RWPE2 (cell line): ENCODE results near the gene BAIAP2L1.

Source experiments
- ATAC-seq: fragments of 200-7000 bp; cut with Tn5 transposase; 3 replicates; pipeline ENCODE4 v1.9.1; 2021; ENCODE audit warnings: low read depth
- DNase-seq: peaks from one replicate; pipeline ENCODE4 v3.0.0-alpha.2; 2020; ENCODE audit warnings: low spot score
- H3K27ac ChIP-seq: fragments of 450-650 bp; 2 replicates; pipeline ENCODE4 v1.5.1; 2017; ENCODE audit warnings: mild to moderate bottlenecking; ENCODE audit not compliant: poor library complexity, severe bottlenecking
- H3K27me3 ChIP-seq: fragments of 250-450 bp; sonication (Bioruptor Pico); 2 replicates; pipeline ENCODE4 v1.5.1; 2021; ENCODE audit warnings: mild to moderate bottlenecking, moderate library complexity; ENCODE audit not compliant: insufficient read depth, poor library complexity, severe bottlenecking
- H3K36me3 ChIP-seq: fragments of 250-450 bp; sonication (Bioruptor Pico); 2 replicates; pipeline ENCODE4 v1.5.1; 2020; ENCODE audit warnings: low read depth, mild to moderate bottlenecking, moderate library complexity
- H3K4me1 ChIP-seq: fragments of 250-450 bp; sonication (Bioruptor Pico); 2 replicates; pipeline ENCODE4 v1.5.1; 2021; ENCODE audit warnings: mild to moderate bottlenecking, moderate library complexity; ENCODE audit not compliant: insufficient read depth, poor library complexity, severe bottlenecking
- H3K4me3 ChIP-seq: fragments of 250-450 bp; sonication (Bioruptor Pico); 2 replicates; pipeline ENCODE4 v1.5.1; 2021; ENCODE audit warnings: mild to moderate bottlenecking, moderate library complexity; ENCODE audit not compliant: severe bottlenecking
- H3K9me3 ChIP-seq: fragments of 250-450 bp; sonication (Bioruptor Pico); 2 replicates; pipeline ENCODE4 v1.5.1; 2021; ENCODE audit warnings: mild to moderate bottlenecking, moderate library complexity; ENCODE audit not compliant: severe bottlenecking
- CTCF ChIP-seq: fragments of 450-650 bp; IDR thresholded peaks from one replicate; pipeline ENCODE4 v1.5.1; 2017; ENCODE audit warnings: mild to moderate bottlenecking, moderate library complexity; ENCODE audit not compliant: poor library complexity, severe bottlenecking

Gene BAIAP2L1

GRCh38 chr7:98278408-98278807 is 122.5 kb downstream of the BAIAP2L1 start:
- H3K27me3 ChIP-seq: no peaks in the 10 kb centered on the region
- ATAC-seq (no peak), DNase-seq (no peak)
- no peaks in the 10 kb centered on the region for H3K9me3 ChIP-seq
- no peak for TF ChIP-seq CTCF
- no peak overlapping the region for H3K27ac ChIP-seq
- peaks cover 9% of the 10 kb centered on the region; the same call in 1 of the 2 replicates for H3K36me3 ChIP-seq
- peaks cover 4% of the 10 kb centered on the region for H3K4me1 ChIP-seq
- H3K4me3 ChIP-seq: no peak overlapping the region

- DNase-seq (no peak), ATAC-seq (no peak)
- Histone ChIP-seq H3K27me3 (no peaks in the 10 kb centered on the region), H3K4me3 (no peak overlapping the region), H3K36me3 (no peaks in the 10 kb centered on the region), H3K9me3 (no peaks in the 10 kb centered on the region), H3K4me1 (no peaks in the 10 kb centered on the region), H3K27ac (no peak overlapping the region)
- no peak for TF ChIP-seq CTCF
These were observed 124.6 kb downstream of the BAIAP2L1 start for GRCh38 chr7:98276241-98276761.

DNA sequence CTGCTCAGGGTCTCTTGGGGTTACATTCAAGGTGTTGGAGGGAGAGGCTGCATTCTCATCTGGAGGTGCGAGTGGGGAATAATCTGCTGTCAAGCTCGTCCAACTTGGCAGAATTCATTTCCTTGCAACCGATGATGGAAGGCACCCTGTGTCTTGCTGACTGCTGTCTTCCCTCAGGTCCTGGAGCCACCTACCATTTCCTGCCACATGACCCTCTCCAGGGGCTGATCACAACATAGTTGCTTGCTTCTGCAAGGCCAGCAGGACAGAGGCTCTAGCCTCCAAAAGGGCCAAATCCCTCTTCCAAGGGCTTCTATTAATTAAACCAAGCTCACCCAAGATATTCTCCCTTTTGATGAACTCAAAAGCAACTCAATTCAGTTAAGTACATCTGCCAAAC is 133.6 kb downstream of the BAIAP2L1 start:
- H3K4me3 ChIP-seq: no peak overlapping the region
- DNase-seq (no peak), ATAC-seq (no peak; the same call in 2 of the 3 replicates)
- H3K36me3 ChIP-seq: no peaks in the 10 kb centered on the region
- TF ChIP-seq CTCF: no peak
- H3K27me3 ChIP-seq: no peaks in the 10 kb centered on the region
- no peaks in the 10 kb centered on the region for H3K4me1 ChIP-seq
- no peaks in the 10 kb centered on the region for H3K9me3 ChIP-seq
- no peak overlapping the region for H3K27ac ChIP-seq

DNA sequence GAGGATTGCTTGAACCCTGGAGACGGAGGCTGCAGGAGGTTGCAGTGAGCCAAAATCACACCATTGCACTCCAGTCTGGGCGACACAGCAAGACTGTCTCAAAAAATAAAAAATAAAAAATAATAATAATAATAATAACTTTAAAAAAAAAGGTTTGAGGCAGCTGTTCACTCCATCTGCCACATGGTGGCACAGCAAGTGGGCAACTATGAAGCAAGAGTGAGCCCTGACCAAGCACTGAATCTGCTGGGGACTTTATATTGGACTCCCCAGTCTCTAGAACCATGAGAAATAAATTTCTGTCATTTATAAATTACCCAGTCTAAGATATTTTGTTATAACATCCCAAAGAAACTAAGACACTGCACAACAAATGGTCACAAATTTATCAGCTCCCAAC is 134.1 kb downstream of the BAIAP2L1 start:
- TF ChIP-seq CTCF: peak; percentile 44
- DNase-seq (no peak), ATAC-seq (peak; percentile 41; the same call in 1 of the 3 replicates)
- no peaks in the 10 kb centered on the region for H3K9me3 ChIP-seq
- H3K4me3 ChIP-seq: no peak overlapping the region
- no peaks in the 10 kb centered on the region for H3K4me1 ChIP-seq
- H3K27ac ChIP-seq: no peak overlapping the region
- no peaks in the 10 kb centered on the region for H3K27me3 ChIP-seq
- no peaks in the 10 kb centered on the region for H3K36me3 ChIP-seq

DNA sequence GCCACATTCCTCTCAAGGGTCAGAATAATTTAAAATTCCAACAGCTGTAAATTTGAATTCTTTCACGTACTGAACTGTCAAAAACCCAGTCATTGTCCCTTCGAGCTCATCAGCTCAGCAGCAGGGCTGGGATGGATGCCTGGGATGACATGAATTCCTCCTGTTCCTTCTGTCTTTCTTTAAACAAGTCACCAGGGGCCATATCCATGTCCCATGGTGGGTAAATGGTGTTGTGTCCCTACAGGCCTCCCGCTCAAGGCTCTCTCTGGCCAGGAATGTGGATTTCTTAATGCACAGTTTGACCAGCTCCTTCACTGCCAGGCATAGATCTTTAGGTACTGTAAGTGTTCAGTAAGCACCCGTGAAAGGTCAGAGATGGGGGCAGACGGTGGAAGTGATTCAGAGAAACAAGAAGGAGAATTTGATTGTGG is 135.0 kb downstream of the BAIAP2L1 start:
- DNase-seq (no peak), ATAC-seq (no peak)
- Histone ChIP-seq H3K27me3 (no peaks in the 10 kb centered on the region), H3K4me3 (no peak overlapping the region), H3K4me1 (no peaks in the 10 kb centered on the region), H3K27ac (no peak overlapping the region), H3K9me3 (no peaks in the 10 kb centered on the region), H3K36me3 (no peaks in the 10 kb centered on the region)
- no peak for TF ChIP-seq CTCF
